H9 (cell line): ENCODE results near the gene DOCK9. TPM values are rescaled to one million over a fixed set of nuclear protein-coding genes. Genes with fewer than 3 reads are reported as not detected.

ENCODE experiments used
- DNase-seq: peaks from one replicate; pipeline ENCODE4 v3.0.0-alpha.2; 2017
- H2AFZ ChIP-seq: one replicate; pipeline ENCODE4 v1.6.1; 2013; ENCODE audit warnings: mild to moderate bottlenecking, low read length, control low read depth, moderate library complexity
- H2AK5ac ChIP-seq: 2 replicates; pipeline ENCODE4 v1.6.1; 2013; ENCODE audit warnings: low read length, control low read depth, mixed read lengths; ENCODE audit not compliant: insufficient read length
- H2BK120ac ChIP-seq: one replicate; pipeline ENCODE4 v1.6.1; 2013; ENCODE audit warnings: low read depth, mild to moderate bottlenecking, low read length, control low read depth, inconsistent platforms; ENCODE audit not compliant: poor library complexity, severe bottlenecking
- H2BK12ac ChIP-seq: 2 replicates; pipeline ENCODE4 v1.6.1; 2013; ENCODE audit warnings: low read length, control low read depth, mixed read lengths, low read depth; ENCODE audit not compliant: insufficient read length
- H2BK15ac ChIP-seq: 2 replicates; pipeline ENCODE4 v1.6.1; 2013; ENCODE audit warnings: low read depth, low read length, control low read depth
- H2BK20ac ChIP-seq: one replicate; pipeline ENCODE4 v1.6.1; 2013; ENCODE audit warnings: low read depth, mild to moderate bottlenecking, low read length, control low read depth, inconsistent platforms; ENCODE audit not compliant: poor library complexity, severe bottlenecking
- H2BK5ac ChIP-seq: 2 replicates; pipeline ENCODE4 v1.6.1; 2013; ENCODE audit warnings: low read length, control low read depth, mixed read lengths; ENCODE audit not compliant: insufficient read length
- H3K14ac ChIP-seq: 2 replicates; pipeline ENCODE4 v1.6.1; 2013; ENCODE audit warnings: low read length, control low read depth; ENCODE audit not compliant: insufficient read depth
- H3K18ac ChIP-seq: 2 replicates; pipeline ENCODE4 v1.6.1; 2013; ENCODE audit warnings: low read depth, mild to moderate bottlenecking, mixed read lengths, low read length, control low read depth; ENCODE audit not compliant: insufficient read length
- H3K23ac ChIP-seq: 2 replicates; pipeline ENCODE4 v1.6.1; 2013; ENCODE audit warnings: low read length, control low read depth, mixed read lengths, low read depth; ENCODE audit not compliant: insufficient read length
- H3K23me2 ChIP-seq: 2 replicates; pipeline ENCODE4 v1.6.1; 2013; ENCODE audit warnings: low read depth, mild to moderate bottlenecking, mixed read lengths, low read length, control low read depth; ENCODE audit not compliant: insufficient read length, poor library complexity, severe bottlenecking
- H3K27ac ChIP-seq: 2 replicates; pipeline ENCODE4 v1.5.1; 2013; ENCODE audit warnings: low read length, control low read depth, mixed read lengths, low read depth; ENCODE audit not compliant: insufficient read length
- H3K27me3 ChIP-seq: 2 replicates; pipeline ENCODE4 v1.6.1; 2013; ENCODE audit warnings: low read length, control low read depth, inconsistent platforms; ENCODE audit not compliant: insufficient read depth
- H3K4ac ChIP-seq: 2 replicates; pipeline ENCODE4 v1.6.1; 2013; ENCODE audit warnings: low read depth, mild to moderate bottlenecking, control low read depth, inconsistent platforms, low read length, moderate library complexity
- H3K4me1 ChIP-seq: 2 replicates; pipeline ENCODE4 v1.6.1; 2013; ENCODE audit warnings: low read length, control low read depth, inconsistent platforms; ENCODE audit not compliant: insufficient read depth
- H3K4me2 ChIP-seq: 2 replicates; pipeline ENCODE4 v1.6.1; 2013; ENCODE audit warnings: low read length, control low read depth, mixed read lengths; ENCODE audit not compliant: insufficient read length, insufficient read depth
- H3K56ac ChIP-seq: 2 replicates; pipeline ENCODE4 v1.6.1; 2013; ENCODE audit warnings: low read depth, mild to moderate bottlenecking, mixed read lengths, low read length, control low read depth; ENCODE audit not compliant: insufficient read length
- H3K79me1 ChIP-seq: 2 replicates; pipeline ENCODE4 v1.6.1; 2013; ENCODE audit warnings: low read depth, mild to moderate bottlenecking, moderate library complexity, low read length, control low read depth, inconsistent platforms; ENCODE audit not compliant: insufficient read depth, poor library complexity, severe bottlenecking
- H3K79me2 ChIP-seq: 2 replicates; pipeline ENCODE4 v1.6.1; 2013; ENCODE audit warnings: low read length, control low read depth, inconsistent platforms; ENCODE audit not compliant: insufficient read depth
- H3K9ac ChIP-seq: 2 replicates; pipeline ENCODE4 v1.6.1; 2013; ENCODE audit warnings: low read length, control low read depth, mixed read lengths; ENCODE audit not compliant: insufficient read length; ENCODE audit errors: extremely low read depth
- H3K9me3 ChIP-seq: one replicate; pipeline ENCODE4 v1.6.1; 2013; ENCODE audit warnings: low read depth, low read length, inconsistent platforms; ENCODE audit not compliant: control insufficient read depth
- H3T11ph ChIP-seq: one replicate; pipeline ENCODE4 v1.6.1; 2013; ENCODE audit warnings: mild to moderate bottlenecking, low read length, control low read depth, inconsistent platforms
- H4K20me1 ChIP-seq: one replicate; pipeline ENCODE4 v1.6.1; 2013; ENCODE audit not compliant: control insufficient read depth, insufficient read length, insufficient read depth
- H4K5ac ChIP-seq: 2 replicates; pipeline ENCODE4 v1.6.1; 2013; ENCODE audit warnings: low read depth, mild to moderate bottlenecking, mixed read lengths, low read length, control low read depth; ENCODE audit not compliant: insufficient read length
- H4K8ac ChIP-seq: replicated peaks from 2 replicates; pipeline ENCODE4 v1.6.1; 2013; ENCODE audit warnings: low read length, control low read depth, mixed read lengths, low read depth; ENCODE audit not compliant: insufficient read length
- H4K91ac ChIP-seq: 2 replicates; pipeline ENCODE4 v1.6.1; 2013; ENCODE audit warnings: low read depth, mild to moderate bottlenecking, moderate library complexity, mixed read lengths, low read length, control low read depth; ENCODE audit not compliant: insufficient read length
- H3K27ac Mint-ChIP-seq, 3 experiments: 2 replicates in 2 of 3; 3 replicates in 1 of 3; pipeline ENCODE4 v1.8.0; 2020 to 2021; ENCODE audit warnings: mixed read lengths in 3 of 3, mild to moderate bottlenecking in 1 of 3, moderate library complexity in 1 of 3
- H3K27me3 Mint-ChIP-seq: 2 replicates; pipeline ENCODE4 v1.8.0; 2021; ENCODE audit warnings: low read depth, mild to moderate bottlenecking, moderate library complexity, mixed read lengths
- H3K36me3 Mint-ChIP-seq, 3 experiments: 2 replicates in 2 of 3; 3 replicates in 1 of 3; pipeline ENCODE4 v1.8.0; 2020 to 2021; ENCODE audit warnings: low read depth in 3 of 3, mixed read lengths in 3 of 3; ENCODE audit not compliant: insufficient read depth in 1 of 3
- H3K4me1 Mint-ChIP-seq, 2 experiments: 2 replicates each; pipeline ENCODE4 v1.8.0; 2020; ENCODE audit warnings: mixed read lengths in 2 of 2
- H3K4me3 Mint-ChIP-seq, 2 experiments: 2 replicates in 1 of 2; 3 replicates in 1 of 2; pipeline ENCODE4 v1.8.0; 2020 to 2021; ENCODE audit warnings: mild to moderate bottlenecking in 2 of 2, mixed read lengths in 2 of 2, moderate library complexity in 1 of 2
- H3K9me3 Mint-ChIP-seq, 2 experiments: 2 replicates in 1 of 2; 3 replicates in 1 of 2; pipeline ENCODE4 v1.8.0; 2020; ENCODE audit warnings: mild to moderate bottlenecking in 2 of 2, mixed read lengths in 2 of 2, moderate library complexity in 1 of 2
- WGBS: extraction: QIAGEN DNeasy Blood & Tissue Kit; methylation state at CpG from one replicate; pipeline ENCODE4 v1.1.7; 2013; ENCODE audit warnings: missing lambda C conversion rate, low lambda C conversion rate, mixed read lengths; ENCODE audit not compliant: insufficient read length; ENCODE audit errors: extremely low coverage; 5-methylcytosine and 5-hydroxymethylcytosine counted together
- total RNA-seq: library from RNA; stranded (reverse); gene quantifications from 2 replicates; pipeline ENCODE4 v1.2.1, GENCODE V29; 2021
- TF ChIP-seq, protein P1 (sequence below): fragments of 200-600 bp; sonication (generic); conservative IDR thresholded peaks from 3 replicates; pipeline ENCODE4 v1.8.0; 2021; ENCODE audit warnings: antibody characterized with exemption, mild to moderate bottlenecking

The DOCK9 gene
- total RNA-seq, 1 experiment from 2014 or later, result 23.0 TPM

DNA sequence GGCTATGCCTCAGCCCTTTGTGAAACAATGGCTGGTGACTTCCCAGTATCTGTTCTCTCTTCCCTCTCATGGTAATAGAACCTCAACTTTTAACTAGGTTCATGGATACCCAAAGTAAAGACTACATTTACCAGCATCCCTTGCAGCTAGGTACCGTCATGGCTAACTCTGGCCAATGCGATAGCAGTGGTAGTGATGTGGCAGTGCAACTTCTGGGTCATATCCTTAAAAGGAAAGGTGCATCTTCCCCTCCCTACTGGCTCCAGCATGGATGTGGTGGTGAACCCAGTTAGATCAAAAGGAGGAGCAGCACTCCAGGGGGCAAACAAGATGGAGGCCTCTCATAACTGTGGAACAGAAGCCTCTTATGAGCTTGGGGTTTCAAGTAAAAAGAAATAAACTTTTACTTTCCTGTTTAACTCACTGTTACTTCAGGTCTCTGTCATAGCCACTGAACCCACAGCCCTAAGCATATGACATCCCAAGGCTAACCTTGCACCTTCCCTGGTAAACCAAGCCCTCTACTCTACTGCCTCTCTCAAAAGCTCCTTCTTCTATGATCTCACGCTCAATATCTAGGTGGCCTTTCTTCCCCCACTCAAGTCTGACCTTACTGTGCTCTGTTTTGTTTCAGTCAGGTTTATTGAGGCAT, 104.4 kb downstream of the DOCK9 start:
- no peak overlapping the region for H3K14ac ChIP-seq
- WGBS, result no CpG with 5 or more reads among the region's 3 CpGs
- H3K79me1 ChIP-seq, result no peaks in the 10 kb centered on the region
- H3K18ac ChIP-seq, result no peak overlapping the region
- H3K36me3 Mint-ChIP-seq, result peaks cover 20 to 23% (median 21%) of the 10 kb centered on the region in 3 experiments
- H3K27me3 Mint-ChIP-seq, result no peaks in the 10 kb centered on the region; the same call in 1 of the 2 replicates
- H3K27ac ChIP-seq, result no peak overlapping the region
- no peak overlapping the region for H4K5ac ChIP-seq
- H3K9me3 ChIP-seq, result peaks cover 10% of the 10 kb centered on the region
- H3K4me2 ChIP-seq, result no peak overlapping the region
- no peak overlapping the region for H3T11ph ChIP-seq
- H2AK5ac ChIP-seq, result no peak overlapping the region
- no peak overlapping the region for H2BK20ac ChIP-seq
- H2BK120ac ChIP-seq, result no peak overlapping the region
- peaks cover 2% of the 10 kb centered on the region for H4K20me1 ChIP-seq
- H4K8ac ChIP-seq, result no peak overlapping the region
- no peak overlapping the region for H3K4ac ChIP-seq
- no peak overlapping the region for H2BK12ac ChIP-seq
- no peak overlapping the region for H3K9ac ChIP-seq
- H3K56ac ChIP-seq, result no peak overlapping the region
- H3K79me2 ChIP-seq, result no peaks in the 10 kb centered on the region
- no peak overlapping the region for H2BK5ac ChIP-seq
- DNase-seq, result no peak
- TF ChIP-seq, protein P1, sequence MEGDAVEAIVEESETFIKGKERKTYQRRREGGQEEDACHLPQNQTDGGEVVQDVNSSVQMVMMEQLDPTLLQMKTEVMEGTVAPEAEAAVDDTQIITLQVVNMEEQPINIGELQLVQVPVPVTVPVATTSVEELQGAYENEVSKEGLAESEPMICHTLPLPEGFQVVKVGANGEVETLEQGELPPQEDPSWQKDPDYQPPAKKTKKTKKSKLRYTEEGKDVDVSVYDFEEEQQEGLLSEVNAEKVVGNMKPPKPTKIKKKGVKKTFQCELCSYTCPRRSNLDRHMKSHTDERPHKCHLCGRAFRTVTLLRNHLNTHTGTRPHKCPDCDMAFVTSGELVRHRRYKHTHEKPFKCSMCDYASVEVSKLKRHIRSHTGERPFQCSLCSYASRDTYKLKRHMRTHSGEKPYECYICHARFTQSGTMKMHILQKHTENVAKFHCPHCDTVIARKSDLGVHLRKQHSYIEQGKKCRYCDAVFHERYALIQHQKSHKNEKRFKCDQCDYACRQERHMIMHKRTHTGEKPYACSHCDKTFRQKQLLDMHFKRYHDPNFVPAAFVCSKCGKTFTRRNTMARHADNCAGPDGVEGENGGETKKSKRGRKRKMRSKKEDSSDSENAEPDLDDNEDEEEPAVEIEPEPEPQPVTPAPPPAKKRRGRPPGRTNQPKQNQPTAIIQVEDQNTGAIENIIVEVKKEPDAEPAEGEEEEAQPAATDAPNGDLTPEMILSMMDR, result no peak
- H3K4me3 Mint-ChIP-seq, result no peak overlapping the region
- no peak overlapping the region for H2AFZ ChIP-seq
- peaks cover 24 to 25% of the 10 kb centered on the region in 2 experiments for H3K4me1 Mint-ChIP-seq
- no peaks in the 10 kb centered on the region for H3K27me3 ChIP-seq
- H3K23ac ChIP-seq, result no peak overlapping the region
- H3K27ac Mint-ChIP-seq, result no peak overlapping the region; a peak in 1 of 7 replicates
- H4K91ac ChIP-seq, result no peak overlapping the region
- no peak overlapping the region for H2BK15ac ChIP-seq
- peaks cover 12% of the 10 kb centered on the region; the same call in 1 of the 2 replicates for H3K4me1 ChIP-seq
- H3K9me3 Mint-ChIP-seq, result peaks cover 14 to 16% of the 10 kb centered on the region in 2 experiments
- no peaks in the 10 kb centered on the region for H3K23me2 ChIP-seq
